HG03139 (cell line): Measurements from ENCODE around the gene GBP7.
A peak's percentile ranks its signal among the peaks of the same experiment; 100 is the strongest.
"Not testable (repeated sequence)": the region's sequence is repeated elsewhere in the genome, so short reads cannot be mapped to it uniquely, and the experiment has no call there.

Source experiments
- ATAC-seq: cut with Tn5 transposase; IDR thresholded peaks from one replicate; pipeline ENCODE4 v1.9.1; 2021; ENCODE audit not compliant: unreplicated experiment

The GBP7 gene

GRCh38 chr1:89175601-89176256 lies at the start of gene GBP7:
TSS of gene GBP7 (minus strand) at chr1:89176003. CDS start at chr1:89171935, 4,068 bp downstream.
- no peak for ATAC-seq

- ATAC-seq, result no peak
These were observed 45.5 kb upstream of the GBP7 start for GRCh38 chr1:89221341-89221740.

- not testable (repeated sequence) for ATAC-seq
These were observed 44.0 kb upstream of the GBP7 start for GRCh38 chr1:89219851-89220250.

- not testable (repeated sequence) for ATAC-seq
These were observed 43.1 kb upstream of the GBP7 start for GRCh38 chr1:89218941-89219340.

GRCh38 chr1:89213347-89213746 lies 37.5 kb upstream of the GBP7 start:
- no peak for ATAC-seq

GRCh38 chr1:89211035-89211634 lies 35.3 kb upstream of the GBP7 start:
- no peak for ATAC-seq

GRCh38 chr1:89206373-89206772 lies 30.6 kb upstream of the GBP7 start:
- ATAC-seq, result no peak

- no peak for ATAC-seq
These were observed 27.4 kb upstream of the GBP7 start for GRCh38 chr1:89203166-89203565.

GRCh38 chr1:89201106-89201794 lies 25.4 kb upstream of the GBP7 start:
- peak; percentile 52 for ATAC-seq

GRCh38 chr1:89200663-89201062 lies 24.9 kb upstream of the GBP7 start:
- ATAC-seq, result no peak

- ATAC-seq, result no peak
These were observed 23.8 kb upstream of the GBP7 start for GRCh38 chr1:89199525-89200031.

GRCh38 chr1:89198491-89199072 lies 22.8 kb upstream of the GBP7 start, which contains the start of gene GBP4:
TSS of gene GBP4 (minus strand) at chr1:89198942. CDS start at chr1:89198834, 108 bp downstream.
- ATAC-seq, result no peak

- no peak for ATAC-seq
These were observed 22.3 kb upstream of the GBP7 start for GRCh38 chr1:89198081-89198480.

GRCh38 chr1:89195476-89195875 lies 19.7 kb upstream of the GBP7 start:
- ATAC-seq, result no peak

GRCh38 chr1:89191314-89191713 lies 15.5 kb upstream of the GBP7 start:
- ATAC-seq, result no peak

- no peak for ATAC-seq
These were observed 14.2 kb upstream of the GBP7 start for GRCh38 chr1:89190017-89190416.

- no peak for ATAC-seq
These were observed 3.5 kb upstream of the GBP7 start for GRCh38 chr1:89179343-89179742.

- ATAC-seq, result no peak
These were observed 1.2 kb upstream of the GBP7 start for GRCh38 chr1:89176971-89177370.

GRCh38 chr1:89174491-89174890 lies 1.3 kb downstream of the GBP7 start:
- no peak for ATAC-seq

GRCh38 chr1:89172468-89173143 lies 3.2 kb downstream of the GBP7 start:
- no peak for ATAC-seq

- ATAC-seq, result no peak
These were observed 4.8 kb downstream of the GBP7 start for GRCh38 chr1:89171067-89171438.
